Stimulated activated CD8-positive, alpha-beta memory T cell treated with anti-CD3 and anti-CD28 coated beads, Interleukin-7, amount 100 ng/mL, for 48 hours (primary cell): ENCODE results near the gene EIPR1.
"Not testable (repeated sequence)": the region's sequence is repeated elsewhere in the genome, so short reads cannot be mapped to it uniquely, and the experiment has no call there.

ENCODE experiments used
- DNase-seq, 2 donors: peaks; one replicate each; pipeline ENCODE4 v3.0.0-alpha.2; 2020; ENCODE audit warnings: low read depth in 1 of 2; ENCODE audit errors: extremely low read depth in 1 of 2

EIPR1 gene

GRCh38 chr2:3361518-3362389 is 15.9 kb downstream of the EIPR1 start:
- no peak for DNase-seq

GRCh38 chr2:3357926-3358325 is 19.7 kb downstream of the EIPR1 start:
- no peak for DNase-seq

- DNase-seq, result not testable (repeated sequence)
These were observed 20.2 kb downstream of the EIPR1 start for GRCh38 chr2:3357446-3357845.

GRCh38 chr2:3356799-3357198 is 20.8 kb downstream of the EIPR1 start:
- no peak for DNase-seq

GRCh38 chr2:3355951-3356569 is 21.6 kb downstream of the EIPR1 start:
- no peak for DNase-seq

GRCh38 chr2:3354986-3355385 is 22.6 kb downstream of the EIPR1 start:
- DNase-seq, result no peak

- no peak for DNase-seq
These were observed 28.4 kb downstream of the EIPR1 start for GRCh38 chr2:3349211-3349693.

- DNase-seq, result no peak
These were observed 28.9 kb downstream of the EIPR1 start for GRCh38 chr2:3348767-3349166.

GRCh38 chr2:3345621-3346020 is 32.0 kb downstream of the EIPR1 start:
- no peak for DNase-seq

GRCh38 chr2:3344897-3345296 is 32.7 kb downstream of the EIPR1 start:
- DNase-seq, result no peak

GRCh38 chr2:3343012-3343411 is 34.6 kb downstream of the EIPR1 start:
- no peak for DNase-seq

- no peak for DNase-seq
These were observed 35.3 kb downstream of the EIPR1 start for GRCh38 chr2:3342324-3342723.

- no peak for DNase-seq
These were observed 36.3 kb downstream of the EIPR1 start for GRCh38 chr2:3341336-3341735.

GRCh38 chr2:3340144-3340543 is 37.5 kb downstream of the EIPR1 start:
- DNase-seq, result no peak

- no peak for DNase-seq
These were observed 39.3 kb downstream of the EIPR1 start for GRCh38 chr2:3338340-3338739.

GRCh38 chr2:3336844-3337243 is 40.8 kb downstream of the EIPR1 start:
- no peak for DNase-seq

GRCh38 chr2:3334392-3335345 is 42.9 kb downstream of the EIPR1 start:
- no peak for DNase-seq

- no peak for DNase-seq
These were observed 45.5 kb downstream of the EIPR1 start for GRCh38 chr2:3332133-3332532.

- DNase-seq, result no peak
These were observed 48.1 kb downstream of the EIPR1 start for GRCh38 chr2:3329491-3329890.

GRCh38 chr2:3326871-3327270 is 50.7 kb downstream of the EIPR1 start:
- no peak for DNase-seq

GRCh38 chr2:3326182-3326537 is 51.5 kb downstream of the EIPR1 start:
- DNase-seq, result no peak
